Activated T-cell treated with anti-CD3 and anti-CD28 coated beads, Interleukin-2, amount 50 U/mL, for 4 hours (primary cell): ENCODE data around the gene CDH22. TPM values are rescaled to one million over a fixed set of nuclear protein-coding genes. Genes with fewer than 3 reads are reported as not detected.

Experiments used
- ATAC-seq, 2 donors: fragments of 200-7000 bp; cut with Tn5 transposase; one replicate each; pipeline ENCODE4 v1.10.0; 2021
- DNase-seq: peaks from one replicate; pipeline ENCODE4 v3.0.0-alpha.2; 2020
- H3K27me3 Mint-ChIP-seq: one replicate; pipeline ENCODE4 v1.8.0; 2021; ENCODE audit warnings: low read depth, mixed read lengths
- H3K36me3 Mint-ChIP-seq: one replicate; pipeline ENCODE4 v1.8.0; 2022; ENCODE audit warnings: mixed read lengths; ENCODE audit not compliant: insufficient read depth
- H3K4me1 Mint-ChIP-seq: one replicate; pipeline ENCODE4 v1.8.0; 2021; ENCODE audit warnings: low read depth, mixed read lengths
- H3K4me3 Mint-ChIP-seq: one replicate; pipeline ENCODE4 v1.8.0; 2021; ENCODE audit warnings: mild to moderate bottlenecking, moderate library complexity, mixed read lengths
- H3K9me3 Mint-ChIP-seq: one replicate; pipeline ENCODE4 v1.8.0; 2021; ENCODE audit warnings: mixed read lengths
- total RNA-seq, 3 donors: library from RNA; stranded (reverse); gene quantifications; one replicate each; pipeline ENCODE4 v1.2.1, GENCODE V29; 2021

Gene CDH22
- total RNA-seq, 3 donors from 2014 or later = not detected

GRCh38 chr20:46169245-46170171 is 138.8 kb downstream of the CDH22 start:
- H3K27me3 Mint-ChIP-seq = peaks cover 41% of the 10 kb centered on the region
- H3K9me3 Mint-ChIP-seq = no peaks in the 10 kb centered on the region
- DNase-seq (no peak), ATAC-seq (no peak)
- no peak overlapping the region for H3K4me3 Mint-ChIP-seq
- no peaks in the 10 kb centered on the region for H3K36me3 Mint-ChIP-seq
- no peaks in the 10 kb centered on the region for H3K4me1 Mint-ChIP-seq

DNA sequence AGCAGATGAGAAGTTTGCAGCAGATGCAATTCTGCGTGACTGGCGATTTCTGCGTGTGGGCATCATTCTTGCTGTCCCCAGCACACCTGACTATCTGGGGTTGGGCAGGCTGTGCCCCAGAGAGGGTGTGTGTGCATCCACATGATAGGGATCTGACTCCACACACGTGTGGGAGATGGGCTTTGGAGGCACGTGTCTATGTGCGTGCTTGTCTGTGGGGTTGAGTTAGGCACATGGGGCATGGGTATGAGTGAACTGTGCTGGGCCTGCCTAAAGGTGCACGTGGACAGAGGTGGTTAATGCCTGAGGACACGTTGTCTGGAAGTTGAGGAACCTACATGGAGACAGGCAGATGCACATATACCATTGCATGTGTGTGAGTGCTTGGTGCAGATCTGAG is 139.9 kb downstream of the CDH22 start:
- H3K27me3 Mint-ChIP-seq = peaks cover 44% of the 10 kb centered on the region
- ATAC-seq = no peak
- no peaks in the 10 kb centered on the region for H3K4me1 Mint-ChIP-seq
- no peaks in the 10 kb centered on the region for H3K36me3 Mint-ChIP-seq
- DNase-seq = no peak
- H3K4me3 Mint-ChIP-seq = no peak overlapping the region
- no peaks in the 10 kb centered on the region for H3K9me3 Mint-ChIP-seq

DNA sequence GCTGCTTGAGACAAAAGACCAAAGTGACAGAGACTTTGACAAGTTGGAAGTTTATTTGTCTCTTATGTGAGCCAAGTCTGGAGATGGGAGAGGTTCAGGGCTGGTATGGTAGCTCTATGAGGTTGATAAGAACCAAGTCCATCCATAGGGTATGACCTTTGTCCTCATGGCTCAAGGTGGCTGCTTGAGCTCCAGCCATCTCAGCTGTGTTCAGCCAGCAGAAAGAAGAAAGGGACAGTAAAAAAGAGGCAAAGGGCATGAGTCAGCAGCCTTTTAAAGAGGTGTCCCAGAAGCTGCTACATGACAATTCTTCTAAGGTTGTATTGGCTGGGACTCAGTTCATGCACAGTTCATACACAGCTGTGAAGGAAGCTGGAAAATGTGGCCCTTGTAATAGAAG is 141.2 kb downstream of the CDH22 start:
- H3K27me3 Mint-ChIP-seq = peaks cover 41% of the 10 kb centered on the region
- no peak for DNase-seq
- no peak for ATAC-seq
- no peaks in the 10 kb centered on the region for H3K4me1 Mint-ChIP-seq
- no peaks in the 10 kb centered on the region for H3K9me3 Mint-ChIP-seq
- no peak overlapping the region for H3K4me3 Mint-ChIP-seq
- no peaks in the 10 kb centered on the region for H3K36me3 Mint-ChIP-seq

DNA sequence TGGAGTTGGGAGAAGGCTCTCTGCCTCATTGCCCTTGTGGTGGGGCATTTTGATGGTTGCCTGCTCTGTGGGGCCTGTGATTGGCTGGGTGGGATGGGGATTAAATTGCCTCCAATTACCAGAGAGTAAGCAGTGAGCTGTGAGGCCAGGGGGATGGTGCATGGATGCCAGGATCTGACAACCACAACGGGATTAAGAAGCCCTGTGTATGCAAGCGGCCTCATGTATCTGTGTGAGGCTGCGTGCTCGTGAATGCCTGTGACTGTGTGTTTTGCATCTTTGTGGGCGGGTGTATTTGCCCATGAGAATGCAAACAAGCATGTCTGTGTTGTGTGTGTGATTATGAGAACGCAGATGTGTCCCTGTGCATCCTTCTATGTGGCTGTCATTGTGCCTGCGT is 144.0 kb downstream of the CDH22 start:
- Mint-ChIP-seq H3K9me3 (no peaks in the 10 kb centered on the region), H3K4me3 (no peak overlapping the region), H3K4me1 (no peaks in the 10 kb centered on the region), H3K36me3 (no peaks in the 10 kb centered on the region), H3K27me3 (peaks cover 44% of the 10 kb centered on the region)
- no peak for DNase-seq
- ATAC-seq = no peak

- H3K27me3 Mint-ChIP-seq = peaks cover 49% of the 10 kb centered on the region
- DNase-seq (no peak), ATAC-seq (no peak)
- H3K4me3 Mint-ChIP-seq = no peak overlapping the region
- H3K4me1 Mint-ChIP-seq = no peaks in the 10 kb centered on the region
- H3K36me3 Mint-ChIP-seq = no peaks in the 10 kb centered on the region
- H3K9me3 Mint-ChIP-seq = no peaks in the 10 kb centered on the region
Observed at GRCh38 chr20:46161921-46162320, 146.4 kb downstream of the CDH22 start.

DNA sequence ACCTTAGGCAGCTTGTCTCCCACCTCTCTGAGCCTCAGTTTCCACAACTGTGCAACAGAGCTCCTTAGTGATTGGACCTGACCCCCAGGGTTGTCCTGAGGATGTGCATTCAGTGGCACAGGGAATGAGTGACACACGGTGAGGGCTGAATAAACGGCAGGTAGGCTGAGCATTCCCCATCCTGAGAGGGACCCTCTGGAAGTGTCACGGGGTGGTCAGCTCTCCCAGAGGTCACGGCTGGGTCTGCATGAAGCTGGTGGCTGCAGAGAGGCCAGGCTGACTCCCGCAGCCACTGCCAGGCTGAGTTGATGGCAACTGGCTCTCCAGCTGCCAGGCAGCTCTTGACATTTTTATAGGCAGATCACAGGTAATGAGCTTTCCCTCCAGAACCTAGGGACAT is 147.6 kb downstream of the CDH22 start:
- Mint-ChIP-seq H3K36me3 (no peaks in the 10 kb centered on the region), H3K9me3 (no peaks in the 10 kb centered on the region), H3K4me3 (no peak overlapping the region), H3K27me3 (peaks cover 46% of the 10 kb centered on the region), H3K4me1 (no peaks in the 10 kb centered on the region)
- ATAC-seq = no peak
- DNase-seq = no peak

- ATAC-seq (no peak), DNase-seq (no peak)
- H3K27me3 Mint-ChIP-seq = peaks cover 44% of the 10 kb centered on the region
- no peaks in the 10 kb centered on the region for H3K4me1 Mint-ChIP-seq
- no peaks in the 10 kb centered on the region for H3K36me3 Mint-ChIP-seq
- no peaks in the 10 kb centered on the region for H3K9me3 Mint-ChIP-seq
- H3K4me3 Mint-ChIP-seq = no peak overlapping the region
Observed at GRCh38 chr20:46159101-46159897, 149.0 kb downstream of the CDH22 start.

DNA sequence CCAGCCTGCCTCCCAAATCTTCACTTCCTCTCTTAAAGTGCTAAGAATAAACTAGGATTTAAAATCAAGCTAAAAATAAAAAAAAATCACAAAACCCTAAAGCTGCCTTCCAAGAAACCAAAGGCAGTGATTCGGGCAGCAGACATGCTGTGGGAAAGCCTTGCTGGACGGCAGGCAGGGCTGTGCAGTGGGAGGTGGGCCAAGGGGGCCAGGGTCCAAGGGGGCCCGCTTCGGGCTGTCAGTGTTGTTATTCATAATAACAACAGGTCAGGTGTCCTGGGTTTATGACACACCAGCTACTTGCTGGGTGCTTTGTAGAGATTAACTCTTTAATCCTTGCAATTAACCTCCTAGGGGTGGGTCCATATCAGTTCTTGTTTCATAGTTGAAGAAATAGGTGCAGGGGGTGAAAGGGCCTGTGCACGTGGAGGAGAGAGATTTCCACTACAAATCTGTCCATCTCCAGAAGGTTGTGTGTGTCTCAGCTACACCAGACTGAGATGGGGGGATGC is 149.8 kb downstream of the CDH22 start:
- Mint-ChIP-seq H3K4me3 (no peak overlapping the region), H3K27me3 (peaks cover 41% of the 10 kb centered on the region), H3K36me3 (no peaks in the 10 kb centered on the region), H3K9me3 (no peaks in the 10 kb centered on the region), H3K4me1 (no peaks in the 10 kb centered on the region)
- ATAC-seq (no peak), DNase-seq (no peak)

DNA sequence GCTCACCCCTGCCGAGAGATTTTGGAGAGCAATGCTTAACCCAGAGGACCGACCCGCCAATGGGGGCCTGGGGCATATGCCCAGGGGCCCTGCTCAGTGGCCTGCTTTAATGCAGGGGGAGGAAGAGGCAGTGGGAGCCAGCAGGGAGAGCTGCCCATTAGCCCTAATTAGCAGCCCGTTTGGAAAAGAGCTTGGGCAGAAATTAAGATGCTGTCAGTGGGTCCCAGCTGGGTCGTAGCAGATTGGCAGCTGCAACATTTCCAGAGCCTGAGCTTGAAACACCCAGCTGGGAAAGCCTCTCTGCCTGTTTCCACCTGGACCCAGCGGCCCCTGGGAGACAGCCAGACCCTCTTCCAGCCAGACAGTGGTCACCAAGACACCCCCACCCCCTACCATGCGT is 150.7 kb downstream of the CDH22 start:
- ATAC-seq (no peak), DNase-seq (no peak)
- Mint-ChIP-seq H3K4me3 (no peak overlapping the region), H3K36me3 (no peaks in the 10 kb centered on the region), H3K27me3 (peaks cover 36% of the 10 kb centered on the region), H3K4me1 (no peaks in the 10 kb centered on the region), H3K9me3 (no peaks in the 10 kb centered on the region)

- H3K27me3 Mint-ChIP-seq = peaks cover 32% of the 10 kb centered on the region
- ATAC-seq = no peak
- H3K36me3 Mint-ChIP-seq = no peaks in the 10 kb centered on the region
- no peaks in the 10 kb centered on the region for H3K4me1 Mint-ChIP-seq
- DNase-seq = no peak
- H3K4me3 Mint-ChIP-seq = no peak overlapping the region
- no peaks in the 10 kb centered on the region for H3K9me3 Mint-ChIP-seq
Observed at GRCh38 chr20:46157076-46157592, 151.2 kb downstream of the CDH22 start.

GRCh38 chr20:46156065-46156464 is 152.2 kb downstream of the CDH22 start:
- H3K27me3 Mint-ChIP-seq = peaks cover 29% of the 10 kb centered on the region
- H3K36me3 Mint-ChIP-seq = no peaks in the 10 kb centered on the region
- no peak for ATAC-seq
- DNase-seq = no peak
- H3K4me3 Mint-ChIP-seq = no peak overlapping the region
- no peaks in the 10 kb centered on the region for H3K9me3 Mint-ChIP-seq
- no peaks in the 10 kb centered on the region for H3K4me1 Mint-ChIP-seq

GRCh38 chr20:46154796-46155195 is 153.5 kb downstream of the CDH22 start:
- Mint-ChIP-seq H3K4me3 (no peak overlapping the region), H3K9me3 (no peaks in the 10 kb centered on the region), H3K27me3 (peaks cover 27% of the 10 kb centered on the region), H3K4me1 (no peaks in the 10 kb centered on the region), H3K36me3 (no peaks in the 10 kb centered on the region)
- no peak for DNase-seq
- no peak for ATAC-seq

DNA sequence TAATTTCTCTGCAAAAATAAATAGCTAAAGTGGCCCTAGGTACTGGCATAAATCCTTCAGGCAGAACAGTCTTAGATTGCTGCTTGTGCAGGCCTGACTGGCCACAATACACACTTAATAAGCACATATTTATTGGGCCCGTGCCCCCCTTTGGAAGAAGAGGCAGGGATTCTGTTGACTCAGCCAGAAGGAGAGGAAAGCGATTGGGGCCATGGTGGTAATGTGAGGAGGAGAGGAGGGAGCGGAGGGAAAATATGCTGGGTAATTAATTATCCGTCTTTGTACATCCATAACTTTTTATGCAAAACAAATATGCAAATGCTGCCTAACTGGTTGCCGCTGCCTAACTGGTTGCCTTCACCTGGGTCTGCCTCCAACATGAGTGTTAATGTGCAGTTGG is 154.0 kb downstream of the CDH22 start:
- H3K9me3 Mint-ChIP-seq = no peaks in the 10 kb centered on the region
- no peak overlapping the region for H3K4me3 Mint-ChIP-seq
- no peaks in the 10 kb centered on the region for H3K4me1 Mint-ChIP-seq
- ATAC-seq (no peak), DNase-seq (no peak)
- H3K36me3 Mint-ChIP-seq = no peaks in the 10 kb centered on the region
- peaks cover 25% of the 10 kb centered on the region for H3K27me3 Mint-ChIP-seq

- Mint-ChIP-seq H3K9me3 (no peaks in the 10 kb centered on the region), H3K27me3 (peaks cover 21% of the 10 kb centered on the region), H3K36me3 (no peaks in the 10 kb centered on the region), H3K4me1 (no peaks in the 10 kb centered on the region), H3K4me3 (no peak overlapping the region)
- DNase-seq (no peak), ATAC-seq (no peak)
Observed at GRCh38 chr20:46152824-46153586, 155.3 kb downstream of the CDH22 start.
